Endodermal cell (in vitro differentiated cells): ENCODE results near the gene MAMSTR. TPM values are rescaled to one million over a fixed set of nuclear protein-coding genes. Genes with fewer than 3 reads are reported as not detected.
A peak's percentile ranks its signal among the peaks of the same experiment; 100 is the strongest.
"Not testable (repeated sequence)": the region's sequence is repeated elsewhere in the genome, so short reads cannot be mapped to it uniquely, and the experiment has no call there.

Source experiments
- DNase-seq: peaks from one replicate; pipeline ENCODE4 v3.0.0-alpha.2; 2017
- H3K27ac ChIP-seq: 2 replicates; pipeline ENCODE4 v1.5.1; 2013; ENCODE audit warnings: mild to moderate bottlenecking, low read depth, low read length, moderate library complexity
- H3K27me3 ChIP-seq: 2 replicates; pipeline ENCODE4 v1.6.1; 2013; ENCODE audit warnings: mild to moderate bottlenecking, low read length, moderate library complexity; ENCODE audit not compliant: insufficient read depth, control insufficient read depth, poor library complexity, severe bottlenecking
- H3K36me3 ChIP-seq: 2 replicates; pipeline ENCODE4 v1.7.0; 2013; ENCODE audit warnings: mild to moderate bottlenecking, low read length, moderate library complexity; ENCODE audit not compliant: control insufficient read depth, insufficient read depth
- H3K4me1 ChIP-seq: one replicate; pipeline ENCODE4 v1.7.0; 2013; ENCODE audit warnings: low read length; ENCODE audit not compliant: control insufficient read depth, insufficient read depth
- H3K4me3 ChIP-seq: 2 replicates; pipeline ENCODE4 v1.5.1; 2013; ENCODE audit warnings: mild to moderate bottlenecking, low read length, moderate library complexity
- H3K9ac ChIP-seq: 2 replicates; pipeline ENCODE4 v1.6.1; 2013; ENCODE audit warnings: mild to moderate bottlenecking, low read length, moderate library complexity; ENCODE audit not compliant: poor library complexity, severe bottlenecking; ENCODE audit errors: extremely low read depth
- H3K9me3 ChIP-seq: 2 replicates; pipeline ENCODE4 v1.6.1; 2013; ENCODE audit warnings: mild to moderate bottlenecking, low read length, moderate library complexity; ENCODE audit not compliant: control insufficient read depth
- H3K27ac Mint-ChIP-seq: 2 replicates; pipeline ENCODE4 v1.8.0; 2020; ENCODE audit warnings: mixed read lengths
- H3K27me3 Mint-ChIP-seq: 2 replicates; pipeline ENCODE4 v1.8.0; 2021; ENCODE audit warnings: mild to moderate bottlenecking, mixed read lengths; ENCODE audit not compliant: insufficient read depth
- H3K36me3 Mint-ChIP-seq: 2 replicates; pipeline ENCODE4 v1.8.0; 2020; ENCODE audit warnings: low read depth, mixed read lengths
- H3K4me1 Mint-ChIP-seq: 2 replicates; pipeline ENCODE4 v1.8.0; 2020; ENCODE audit warnings: mixed read lengths
- H3K4me3 Mint-ChIP-seq: 2 replicates; pipeline ENCODE4 v1.8.0; 2020; ENCODE audit warnings: mild to moderate bottlenecking, moderate library complexity, mixed read lengths
- H3K9me3 Mint-ChIP-seq: 2 replicates; pipeline ENCODE4 v1.8.0; 2020; ENCODE audit warnings: mild to moderate bottlenecking, mixed read lengths
- WGBS, 2 experiments: methylation state at CpG; one replicate each; pipeline versions ENCODE4 v1.1.5 to v1.1.7; 2013; ENCODE audit warnings: missing lambda C conversion rate in 2 of 2, mixed read lengths in 1 of 2; ENCODE audit not compliant: insufficient coverage in 1 of 2, insufficient read length in 1 of 2; 5-methylcytosine and 5-hydroxymethylcytosine counted together
- total RNA-seq, 2 donors: library from RNA; stranded (reverse); fragmentation: NEBNext Ultra II Directional in 1 of 2; extraction: Animal tissue kit (Norgen Biotek cat#: 25700) in 1 of 2; gene quantifications; 2 replicates in 1 of 2; 3 replicates in 1 of 2; pipeline ENCODE4 v1.2.1, GENCODE V29; 2021
- TF ChIP-seq, protein P1 (sequence below): fragments of 200-600 bp; sonication (generic); conservative IDR thresholded peaks from 2 replicates; pipeline ENCODE4 v1.5.0; 2021; ENCODE audit warnings: antibody characterized with exemption, mild to moderate bottlenecking

Gene MAMSTR
- total RNA-seq, 2 donors from 2014 or later = 1.9 to 2.3 TPM

DNA sequence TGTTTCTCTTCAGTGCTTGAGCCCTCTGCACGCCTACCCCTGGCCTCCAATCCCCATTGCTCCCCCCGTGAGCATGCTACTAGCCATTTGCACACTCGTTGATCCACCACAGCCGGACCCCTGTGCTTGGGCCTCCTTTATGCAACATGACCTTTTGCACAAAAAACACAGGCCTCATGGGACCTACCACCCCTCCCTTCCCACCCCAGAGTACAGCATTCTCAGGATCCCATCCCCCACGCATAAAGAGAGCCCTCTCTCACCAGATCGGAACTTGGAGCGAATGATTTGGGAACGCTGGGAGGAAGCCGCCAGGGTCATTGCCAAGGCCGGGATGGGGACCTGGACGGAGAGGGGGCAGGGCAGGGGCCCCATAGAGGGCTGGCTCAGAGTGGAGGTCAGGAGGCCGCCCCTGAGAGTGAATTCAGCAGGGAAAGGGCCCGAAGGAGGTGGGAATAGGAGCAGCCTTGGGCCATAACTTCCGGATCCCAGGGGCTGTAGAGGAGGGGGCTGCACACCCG is 754 bp downstream of the MAMSTR start:
- no peak overlapping the region for H3K4me3 ChIP-seq
- no peak overlapping the region for H3K4me3 Mint-ChIP-seq
- peak; percentile 54 for DNase-seq

DNA sequence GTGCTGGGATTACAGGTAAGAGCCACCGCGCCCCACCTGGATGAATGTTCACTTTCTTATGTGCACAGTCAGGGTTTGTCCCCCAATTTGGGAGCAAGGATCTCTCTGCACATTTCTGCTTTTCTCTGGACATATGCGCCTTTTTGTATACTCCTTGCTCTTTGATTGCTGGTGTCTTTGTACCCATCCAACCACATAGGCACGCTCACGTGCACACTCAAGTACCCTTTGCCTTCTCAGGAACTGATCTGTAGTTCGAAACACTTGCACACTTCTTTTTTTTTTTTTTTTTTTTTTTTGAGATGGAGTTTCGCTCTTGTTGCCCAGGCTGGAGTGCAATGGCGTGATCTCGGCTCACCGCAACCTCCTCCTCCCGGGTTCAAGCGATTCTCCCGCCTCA is 1.4 kb downstream of the MAMSTR start:
- not testable (repeated sequence) for H3K27ac Mint-ChIP-seq, H3K27me3 ChIP-seq, H3K27me3 Mint-ChIP-seq, H3K9ac ChIP-seq, H3K27ac ChIP-seq, H3K36me3 ChIP-seq, H3K9me3 ChIP-seq, DNase-seq, H3K36me3 Mint-ChIP-seq, H3K9me3 Mint-ChIP-seq, H3K4me3 ChIP-seq, H3K4me1 ChIP-seq, H3K4me3 Mint-ChIP-seq
- peaks cover 21% of the 10 kb centered on the region for H3K4me1 Mint-ChIP-seq
- 94 to 98% methylated on average over 10 to 13 of the region's 13 CpGs for WGBS, 2 experiments

More for the DNA sequence above, 754 bp downstream of the MAMSTR start:
- Histone ChIP-seq H3K9me3 (no peaks in the 10 kb centered on the region), H3K27me3 (no peaks in the 10 kb centered on the region), H3K4me1 (no peaks in the 10 kb centered on the region), H3K9ac (no peak overlapping the region), H3K36me3 (no peaks in the 10 kb centered on the region), H3K27ac (peak overlapping the region; percentile 44)
- TF ChIP-seq, protein P1, sequence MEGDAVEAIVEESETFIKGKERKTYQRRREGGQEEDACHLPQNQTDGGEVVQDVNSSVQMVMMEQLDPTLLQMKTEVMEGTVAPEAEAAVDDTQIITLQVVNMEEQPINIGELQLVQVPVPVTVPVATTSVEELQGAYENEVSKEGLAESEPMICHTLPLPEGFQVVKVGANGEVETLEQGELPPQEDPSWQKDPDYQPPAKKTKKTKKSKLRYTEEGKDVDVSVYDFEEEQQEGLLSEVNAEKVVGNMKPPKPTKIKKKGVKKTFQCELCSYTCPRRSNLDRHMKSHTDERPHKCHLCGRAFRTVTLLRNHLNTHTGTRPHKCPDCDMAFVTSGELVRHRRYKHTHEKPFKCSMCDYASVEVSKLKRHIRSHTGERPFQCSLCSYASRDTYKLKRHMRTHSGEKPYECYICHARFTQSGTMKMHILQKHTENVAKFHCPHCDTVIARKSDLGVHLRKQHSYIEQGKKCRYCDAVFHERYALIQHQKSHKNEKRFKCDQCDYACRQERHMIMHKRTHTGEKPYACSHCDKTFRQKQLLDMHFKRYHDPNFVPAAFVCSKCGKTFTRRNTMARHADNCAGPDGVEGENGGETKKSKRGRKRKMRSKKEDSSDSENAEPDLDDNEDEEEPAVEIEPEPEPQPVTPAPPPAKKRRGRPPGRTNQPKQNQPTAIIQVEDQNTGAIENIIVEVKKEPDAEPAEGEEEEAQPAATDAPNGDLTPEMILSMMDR = no peak
- H3K27me3 Mint-ChIP-seq = no peaks in the 10 kb centered on the region
- peaks cover 21% of the 10 kb centered on the region for H3K4me1 Mint-ChIP-seq
- 59 to 75% methylated on average over 11 to 15 of the region's 15 CpGs for WGBS, 2 experiments
- no peaks in the 10 kb centered on the region for H3K9me3 Mint-ChIP-seq
- peak overlapping the region; percentile 57 for H3K27ac Mint-ChIP-seq
- H3K36me3 Mint-ChIP-seq = no peaks in the 10 kb centered on the region

DNA sequence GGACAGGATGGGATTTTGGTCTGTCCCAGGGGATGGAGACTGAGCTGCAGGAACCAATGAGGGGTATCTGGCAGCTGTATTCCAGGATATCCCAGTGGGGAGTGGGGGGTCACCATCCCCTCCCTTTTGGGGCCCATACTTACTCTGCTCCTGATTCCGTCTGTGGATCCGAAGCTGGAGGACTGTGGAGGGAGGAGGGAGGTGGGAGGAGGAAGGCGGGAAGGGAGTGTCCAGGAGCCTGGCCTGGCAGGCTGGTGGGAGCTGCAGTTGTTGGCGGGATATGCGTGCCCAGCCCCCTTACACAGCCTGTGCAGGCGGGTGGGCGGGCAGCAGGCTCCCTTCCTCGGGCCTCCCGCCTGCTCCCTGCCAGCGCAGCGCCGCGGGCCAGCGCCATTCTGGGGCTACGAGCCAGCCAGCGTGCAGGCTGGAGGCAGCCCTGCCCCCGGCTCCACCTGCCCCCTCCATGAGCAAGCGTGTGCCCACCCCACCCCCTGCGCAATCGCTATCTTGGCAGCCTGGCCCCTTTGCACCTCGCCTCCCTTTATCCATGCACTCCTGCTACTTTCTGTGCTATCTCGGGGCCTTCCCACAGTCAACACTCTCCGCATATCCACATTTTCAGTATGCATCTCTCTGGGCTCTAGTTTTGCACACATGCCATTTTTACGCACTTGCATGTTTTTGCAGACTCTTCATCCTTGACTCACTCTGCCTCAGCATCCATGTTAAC is 2.8 kb downstream of the MAMSTR start:
- peak overlapping the region; percentile 24 for H3K27ac ChIP-seq
- 34 to 46% methylated on average over 12 to 24 of the region's 24 CpGs for WGBS, 2 experiments
- no peaks in the 10 kb centered on the region for H3K4me1 ChIP-seq
- no peak overlapping the region for H3K4me3 ChIP-seq
- no peaks in the 10 kb centered on the region for H3K36me3 ChIP-seq
- no peaks in the 10 kb centered on the region for H3K27me3 ChIP-seq
- Mint-ChIP-seq H3K36me3 (peaks cover 2% of the 10 kb centered on the region), H3K9me3 (no peaks in the 10 kb centered on the region), H3K27ac (no peak overlapping the region), H3K4me1 (peaks cover 24% of the 10 kb centered on the region), H3K4me3 (peak overlapping the region; percentile 32), H3K27me3 (no peaks in the 10 kb centered on the region)
- peak; percentile 67 for DNase-seq
- H3K9ac ChIP-seq = no peak overlapping the region
- TF ChIP-seq, protein P1 = no peak
- H3K9me3 ChIP-seq = no peaks in the 10 kb centered on the region
